Nephron progenitor cell (in vitro differentiated cells): ENCODE measurements around the gene GNAO1.

Experiments
- DNase-seq: peaks from one replicate; pipeline ENCODE4 v3.0.0; 2021
- H3K27ac Mint-ChIP-seq: 2 replicates; pipeline ENCODE4 v1.8.0; 2021; ENCODE audit warnings: mild to moderate bottlenecking, moderate library complexity, mixed read lengths
- H3K27me3 Mint-ChIP-seq: 2 replicates; pipeline ENCODE4 v1.8.0; 2021; ENCODE audit warnings: mild to moderate bottlenecking, low read depth, mixed read lengths; ENCODE audit not compliant: poor library complexity
- H3K36me3 Mint-ChIP-seq: 2 replicates; pipeline ENCODE4 v1.8.0; 2021; ENCODE audit warnings: low read depth, mixed read lengths
- H3K4me1 Mint-ChIP-seq: 2 replicates; pipeline ENCODE4 v1.8.0; 2021; ENCODE audit warnings: mixed read lengths
- H3K4me3 Mint-ChIP-seq: 2 replicates; pipeline ENCODE4 v1.8.0; 2021; ENCODE audit warnings: mild to moderate bottlenecking, moderate library complexity, mixed read lengths
- H3K9me3 Mint-ChIP-seq: 2 replicates; pipeline ENCODE4 v1.8.0; 2021; ENCODE audit warnings: mild to moderate bottlenecking, moderate library complexity, mixed read lengths
- TF ChIP-seq, protein P1 (sequence below): fragments of 200-600 bp; sonication (generic); IDR thresholded peaks from 2 replicates; pipeline ENCODE4 v1.5.0; 2021; ENCODE audit warnings: antibody characterized with exemption

GNAO1 gene

DNA sequence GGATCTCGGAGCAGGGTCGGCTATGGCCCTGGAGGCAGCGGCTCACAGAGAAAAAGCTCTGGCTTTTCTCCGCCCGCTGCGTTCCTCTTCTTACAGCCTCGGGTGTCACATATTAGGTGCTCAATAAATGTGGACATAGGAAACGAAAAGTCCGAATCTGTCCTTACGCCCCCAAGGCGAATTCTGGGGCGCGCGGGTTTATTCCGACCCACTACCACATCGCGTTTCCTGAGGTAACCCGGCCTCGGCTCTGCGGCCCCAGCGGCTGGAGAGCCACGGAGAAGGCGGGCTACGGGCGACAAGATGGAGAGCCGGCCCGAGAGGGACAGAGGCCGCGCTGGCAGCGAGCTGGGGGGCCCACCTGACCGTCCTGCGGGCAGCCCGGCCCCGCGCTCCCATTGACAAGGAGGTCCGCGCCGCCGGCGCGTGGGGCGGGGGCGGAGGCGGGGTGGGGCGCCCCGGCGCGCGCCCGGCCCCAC, 573 bp upstream of the GNAO1 start:
- H3K27ac Mint-ChIP-seq = no peak overlapping the region
- H3K9me3 Mint-ChIP-seq = no peaks in the 10 kb centered on the region
- DNase-seq = no peak
- H3K36me3 Mint-ChIP-seq = no peaks in the 10 kb centered on the region
- peaks cover 19% of the 10 kb centered on the region for H3K4me1 Mint-ChIP-seq
- peak overlapping the region; percentile 81 for H3K4me3 Mint-ChIP-seq
- peaks cover 93% of the 10 kb centered on the region for H3K27me3 Mint-ChIP-seq
- TF ChIP-seq, protein P1, sequence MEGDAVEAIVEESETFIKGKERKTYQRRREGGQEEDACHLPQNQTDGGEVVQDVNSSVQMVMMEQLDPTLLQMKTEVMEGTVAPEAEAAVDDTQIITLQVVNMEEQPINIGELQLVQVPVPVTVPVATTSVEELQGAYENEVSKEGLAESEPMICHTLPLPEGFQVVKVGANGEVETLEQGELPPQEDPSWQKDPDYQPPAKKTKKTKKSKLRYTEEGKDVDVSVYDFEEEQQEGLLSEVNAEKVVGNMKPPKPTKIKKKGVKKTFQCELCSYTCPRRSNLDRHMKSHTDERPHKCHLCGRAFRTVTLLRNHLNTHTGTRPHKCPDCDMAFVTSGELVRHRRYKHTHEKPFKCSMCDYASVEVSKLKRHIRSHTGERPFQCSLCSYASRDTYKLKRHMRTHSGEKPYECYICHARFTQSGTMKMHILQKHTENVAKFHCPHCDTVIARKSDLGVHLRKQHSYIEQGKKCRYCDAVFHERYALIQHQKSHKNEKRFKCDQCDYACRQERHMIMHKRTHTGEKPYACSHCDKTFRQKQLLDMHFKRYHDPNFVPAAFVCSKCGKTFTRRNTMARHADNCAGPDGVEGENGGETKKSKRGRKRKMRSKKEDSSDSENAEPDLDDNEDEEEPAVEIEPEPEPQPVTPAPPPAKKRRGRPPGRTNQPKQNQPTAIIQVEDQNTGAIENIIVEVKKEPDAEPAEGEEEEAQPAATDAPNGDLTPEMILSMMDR = no peak

DNA sequence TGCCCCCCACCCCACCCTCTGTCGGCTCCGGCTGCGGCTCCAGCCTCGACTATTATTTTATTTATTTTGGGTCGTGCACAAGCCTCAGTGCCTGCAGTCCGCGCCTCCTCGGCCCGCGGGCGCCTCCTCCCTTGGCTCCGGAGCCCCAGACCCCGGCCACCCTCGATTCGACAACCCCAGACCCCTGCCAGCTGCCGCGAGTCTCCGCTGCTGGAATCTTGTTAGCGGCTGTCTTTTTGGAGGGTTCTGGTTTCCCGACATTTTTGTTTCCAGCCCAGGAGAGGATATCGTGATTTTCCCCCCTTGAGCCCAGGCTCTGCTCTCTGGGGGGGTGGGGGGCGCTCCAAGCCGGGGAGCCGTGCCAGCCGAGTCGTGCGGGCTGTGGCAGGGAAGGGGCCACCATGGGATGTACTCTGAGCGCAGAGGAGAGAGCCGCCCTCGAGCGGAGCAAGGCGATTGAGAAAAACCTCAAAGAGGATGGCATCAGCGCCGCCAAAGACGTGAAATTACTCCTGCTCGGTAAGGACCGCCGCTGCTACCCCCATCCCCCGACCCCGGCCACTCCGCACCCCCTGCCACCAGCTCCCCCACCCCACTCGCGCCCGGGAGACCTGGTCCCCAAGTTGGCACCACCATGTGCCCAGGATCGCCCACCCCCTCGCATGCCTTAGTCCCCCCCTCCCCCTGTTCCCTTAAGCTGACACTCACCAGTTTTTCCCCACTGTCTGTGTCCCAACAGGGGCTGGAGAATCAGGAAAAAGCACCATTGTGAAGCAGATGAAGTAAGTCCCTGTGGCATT, 746 bp downstream of the GNAO1 start:
- Mint-ChIP-seq H3K36me3 (no peaks in the 10 kb centered on the region), H3K4me3 (peak overlapping the region; percentile 68), H3K4me1 (peaks cover 28% of the 10 kb centered on the region), H3K27me3 (peaks cover 86% of the 10 kb centered on the region), H3K9me3 (no peaks in the 10 kb centered on the region), H3K27ac (no peak overlapping the region)
- TF ChIP-seq, protein P1 = no peak
- peak; percentile 21 for DNase-seq

DNA sequence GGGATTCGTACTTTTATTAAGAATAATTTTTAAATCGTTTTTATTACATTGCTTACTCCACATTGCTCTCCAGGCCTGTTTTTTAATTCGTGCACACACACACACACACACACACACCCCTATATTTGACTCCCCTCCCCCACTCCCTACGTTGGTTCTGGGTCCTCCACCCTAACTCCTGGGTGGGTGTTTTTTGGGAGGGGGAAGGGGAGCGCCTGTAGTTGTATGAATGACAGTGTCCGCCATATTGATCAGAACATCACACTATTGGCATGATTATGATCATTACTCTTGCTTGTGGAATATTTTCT, 1.3 kb downstream of the GNAO1 start:
- Mint-ChIP-seq H3K4me1 (peaks cover 33% of the 10 kb centered on the region), H3K36me3 (no peaks in the 10 kb centered on the region), H3K27me3 (peaks cover 80% of the 10 kb centered on the region), H3K9me3 (no peaks in the 10 kb centered on the region), H3K27ac (no peak overlapping the region), H3K4me3 (peak overlapping the region; percentile 64)
- no peak for DNase-seq
- TF ChIP-seq, protein P1 = no peak

DNA sequence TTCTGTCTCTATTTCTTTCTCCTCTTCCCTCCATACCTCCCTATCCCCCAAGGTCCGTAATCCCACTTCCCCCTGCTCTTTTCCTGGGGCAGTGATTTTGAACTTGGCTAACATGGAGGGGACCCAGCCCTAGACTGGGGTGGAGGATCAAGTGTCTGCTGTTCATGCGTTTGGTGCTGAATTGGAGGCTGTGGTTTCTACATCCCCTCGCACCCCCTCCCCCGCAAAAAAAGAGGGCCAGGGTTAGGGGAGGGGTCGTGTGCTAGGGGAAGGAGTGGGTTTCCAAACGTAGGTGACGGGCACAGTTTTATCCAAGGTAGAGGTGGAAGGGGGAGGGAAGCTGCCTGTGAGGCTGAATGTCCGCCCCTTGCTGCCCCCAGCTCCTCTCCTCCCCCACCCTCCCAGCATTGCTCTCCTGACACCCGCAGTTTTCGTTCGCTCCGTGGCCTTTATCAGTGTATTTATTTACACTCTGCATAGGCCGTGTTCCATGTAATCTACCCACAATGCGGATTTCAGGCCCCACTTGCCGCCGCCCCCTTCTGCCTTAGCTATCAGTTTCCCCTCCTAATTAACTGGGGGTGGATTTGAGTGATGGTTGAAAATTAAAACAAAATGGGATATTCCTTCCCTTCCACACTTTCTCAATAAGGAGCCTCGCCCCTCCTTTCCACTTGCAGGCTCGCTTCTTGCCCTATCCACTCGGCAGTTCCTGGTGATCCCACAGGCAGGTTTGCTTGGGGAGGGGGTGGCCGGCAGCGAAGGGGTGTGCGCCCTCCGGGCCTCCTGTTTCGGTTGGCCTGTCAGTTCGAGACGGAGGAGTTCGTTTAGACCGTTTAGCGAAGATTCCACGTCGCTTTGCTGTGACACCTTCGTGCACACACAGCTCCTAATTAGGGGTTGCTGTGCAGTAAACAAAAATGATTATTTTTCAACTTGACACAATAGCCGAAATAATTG, 2.0 kb downstream of the GNAO1 start:
- peak; percentile 38 for DNase-seq
- TF ChIP-seq, protein P1 = no peak
- no peak overlapping the region for H3K27ac Mint-ChIP-seq
- no peaks in the 10 kb centered on the region for H3K9me3 Mint-ChIP-seq
- H3K27me3 Mint-ChIP-seq = peaks cover 74% of the 10 kb centered on the region
- peaks cover 40% of the 10 kb centered on the region for H3K4me1 Mint-ChIP-seq
- no peaks in the 10 kb centered on the region for H3K36me3 Mint-ChIP-seq
- H3K4me3 Mint-ChIP-seq = peak overlapping the region; percentile 64

DNA sequence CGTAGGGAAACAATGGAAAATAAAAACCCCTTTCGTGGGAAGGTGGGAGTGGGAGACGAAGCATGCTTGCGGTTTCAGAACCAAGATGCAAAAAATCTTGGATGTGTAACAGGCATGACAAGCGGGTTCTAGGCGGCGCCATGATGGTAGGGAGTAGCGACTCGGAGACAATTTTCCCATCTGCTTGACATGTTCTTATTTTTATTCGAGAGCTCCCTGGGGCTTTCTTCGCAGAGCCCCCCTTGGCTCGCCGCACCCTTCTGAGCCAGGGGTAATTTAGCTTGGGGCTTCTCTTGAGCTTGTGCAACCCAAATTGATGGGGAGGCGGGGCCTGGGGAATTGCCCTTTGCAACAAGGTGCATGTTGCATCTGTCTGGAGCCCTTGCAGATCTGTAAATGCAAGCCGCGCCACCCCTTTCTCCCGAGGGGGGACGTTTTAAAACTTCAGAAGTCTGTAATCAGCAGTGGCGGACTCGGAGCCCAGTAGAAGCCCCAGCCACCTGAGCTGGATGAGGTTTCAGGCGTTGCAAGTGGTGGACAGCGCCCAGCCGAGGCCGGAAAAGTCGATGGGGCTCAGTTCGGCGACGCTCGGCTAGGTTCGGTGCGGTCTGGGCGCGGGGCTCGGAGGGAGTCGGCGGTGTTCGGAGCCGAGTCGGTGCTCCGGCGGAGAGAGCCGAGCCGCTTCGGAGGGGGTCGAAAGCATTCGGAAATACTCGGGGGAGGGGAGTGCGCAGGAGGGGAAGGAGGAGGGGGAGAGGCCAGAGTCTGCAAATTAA, 2.9 kb downstream of the GNAO1 start:
- TF ChIP-seq, protein P1 = no peak
- H3K4me3 Mint-ChIP-seq = peak overlapping the region; percentile 54
- peaks cover 43% of the 10 kb centered on the region for H3K4me1 Mint-ChIP-seq
- H3K9me3 Mint-ChIP-seq = no peaks in the 10 kb centered on the region
- H3K27ac Mint-ChIP-seq = no peak overlapping the region
- DNase-seq = peak; percentile 97
- peaks cover 68% of the 10 kb centered on the region for H3K27me3 Mint-ChIP-seq
- no peaks in the 10 kb centered on the region for H3K36me3 Mint-ChIP-seq
